ENCODE data around the gene PIK3R5.

DNA sequence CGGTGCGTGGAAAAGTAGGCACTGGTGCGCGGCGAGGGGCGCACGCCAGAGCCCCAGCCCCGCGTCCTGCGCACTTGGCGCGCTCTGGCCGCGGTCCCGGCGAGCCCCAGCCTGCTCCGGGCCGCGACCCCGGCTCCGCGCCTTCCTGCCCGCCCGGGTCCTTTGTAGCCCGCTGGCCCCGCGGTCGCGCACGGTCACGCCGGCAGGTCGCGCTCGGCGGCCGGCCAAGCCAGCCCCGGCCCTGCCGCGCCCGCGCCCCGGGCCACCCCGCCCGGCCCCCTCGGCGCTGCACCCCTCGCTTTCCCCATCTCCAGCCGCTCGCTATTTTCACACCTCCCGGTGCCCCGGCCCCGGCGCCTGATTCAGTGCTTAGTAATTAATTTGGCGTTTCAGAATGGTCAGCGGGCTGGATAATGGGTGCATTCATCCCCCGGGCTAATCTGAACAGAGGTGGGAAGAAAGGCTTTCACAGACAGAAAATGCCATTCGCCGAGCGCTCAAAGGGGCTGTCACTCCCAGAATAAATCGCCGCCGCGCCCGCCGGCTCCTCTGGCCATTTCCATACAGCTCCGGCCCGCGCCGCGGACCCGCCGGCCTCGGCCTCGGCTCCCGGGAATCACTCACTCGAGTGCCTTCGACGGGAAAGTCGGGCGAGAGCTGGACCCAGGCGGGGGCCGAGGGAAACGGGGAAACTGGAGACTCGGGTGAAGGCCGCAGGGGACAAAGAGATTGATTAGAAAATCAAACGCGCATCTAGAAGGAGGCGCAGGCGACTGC is 38.0 kb upstream of the PIK3R5 start:
- TF ChIP-seq, protein P1, sequence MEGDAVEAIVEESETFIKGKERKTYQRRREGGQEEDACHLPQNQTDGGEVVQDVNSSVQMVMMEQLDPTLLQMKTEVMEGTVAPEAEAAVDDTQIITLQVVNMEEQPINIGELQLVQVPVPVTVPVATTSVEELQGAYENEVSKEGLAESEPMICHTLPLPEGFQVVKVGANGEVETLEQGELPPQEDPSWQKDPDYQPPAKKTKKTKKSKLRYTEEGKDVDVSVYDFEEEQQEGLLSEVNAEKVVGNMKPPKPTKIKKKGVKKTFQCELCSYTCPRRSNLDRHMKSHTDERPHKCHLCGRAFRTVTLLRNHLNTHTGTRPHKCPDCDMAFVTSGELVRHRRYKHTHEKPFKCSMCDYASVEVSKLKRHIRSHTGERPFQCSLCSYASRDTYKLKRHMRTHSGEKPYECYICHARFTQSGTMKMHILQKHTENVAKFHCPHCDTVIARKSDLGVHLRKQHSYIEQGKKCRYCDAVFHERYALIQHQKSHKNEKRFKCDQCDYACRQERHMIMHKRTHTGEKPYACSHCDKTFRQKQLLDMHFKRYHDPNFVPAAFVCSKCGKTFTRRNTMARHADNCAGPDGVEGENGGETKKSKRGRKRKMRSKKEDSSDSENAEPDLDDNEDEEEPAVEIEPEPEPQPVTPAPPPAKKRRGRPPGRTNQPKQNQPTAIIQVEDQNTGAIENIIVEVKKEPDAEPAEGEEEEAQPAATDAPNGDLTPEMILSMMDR (IDR thresholded peaks at IDR 0.05): no peak
- TF ChIP-seq EZH2 (IDR thresholded peaks at IDR 0.05; ENCODE audit: borderline replicate concordance, insufficient read depth, low read depth, low read length, poor library complexity, severe bottlenecking): peak; percentile 93

Measured in B cell (primary cell).